GM18499 (cell line): Measurements from ENCODE around the gene ZNF473.
A peak's percentile ranks its signal among the peaks of the same experiment; 100 is the strongest.

Source experiments
- ATAC-seq: cut with Tn5 transposase; IDR thresholded peaks from one replicate; pipeline ENCODE4 v1.9.1; 2021; ENCODE audit warnings: moderate number of reproducible peaks; ENCODE audit not compliant: insufficient read depth, unreplicated experiment

Gene ZNF473

DNA sequence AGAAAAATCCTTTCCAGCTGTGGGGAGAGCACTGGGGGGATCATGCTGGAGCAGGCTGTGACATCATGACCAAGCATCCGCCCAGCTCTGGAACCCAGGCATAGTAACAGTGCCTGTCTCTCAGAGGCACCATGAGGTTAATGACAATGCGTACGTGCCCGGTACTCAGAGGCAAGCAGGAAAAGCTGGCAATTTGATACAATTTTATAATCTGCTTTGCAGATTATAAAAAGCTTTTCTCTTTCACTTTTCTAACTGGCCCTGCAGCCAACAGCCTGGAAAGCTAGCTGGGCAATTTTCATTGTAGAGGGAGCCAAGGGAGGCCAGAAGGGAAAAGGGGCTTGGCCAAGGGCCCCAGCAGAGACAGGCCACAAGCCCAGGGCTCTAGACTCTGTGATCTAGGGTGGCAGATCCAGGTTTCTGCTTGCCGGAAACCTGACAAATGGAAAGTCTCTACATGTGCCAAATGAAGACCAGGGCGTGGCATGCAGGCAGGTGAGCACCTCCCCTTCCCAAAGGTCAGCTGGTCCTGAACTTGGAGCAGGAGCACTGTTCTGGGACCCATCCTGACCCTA, 23.3 kb upstream of the ZNF473 start:
- no peak for ATAC-seq

DNA sequence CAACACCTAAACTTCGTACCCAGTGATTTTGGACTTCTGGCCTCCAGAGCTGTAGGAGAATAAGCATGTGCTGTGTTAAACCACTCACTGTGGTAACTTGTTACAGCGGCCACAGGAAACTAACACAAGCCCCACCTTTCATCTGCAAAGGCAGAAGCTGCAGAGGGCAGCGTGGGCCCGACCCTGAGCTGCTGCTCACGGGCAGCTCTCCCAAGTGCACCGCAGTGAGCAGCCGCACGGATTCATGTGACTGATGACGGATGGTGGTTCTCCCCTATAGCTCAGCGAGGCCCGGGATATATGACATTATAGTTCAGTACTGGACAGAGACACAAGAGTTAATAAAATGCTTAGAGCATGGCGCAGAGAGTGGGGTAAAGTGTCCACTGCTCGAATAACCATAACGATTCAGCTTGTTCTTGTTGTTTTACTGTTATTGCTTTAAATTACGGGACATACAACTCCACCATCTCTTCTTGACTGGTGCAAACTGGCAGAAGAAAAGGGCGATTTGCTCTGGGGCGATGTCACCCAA, 22.5 kb upstream of the ZNF473 start:
- no peak for ATAC-seq

DNA sequence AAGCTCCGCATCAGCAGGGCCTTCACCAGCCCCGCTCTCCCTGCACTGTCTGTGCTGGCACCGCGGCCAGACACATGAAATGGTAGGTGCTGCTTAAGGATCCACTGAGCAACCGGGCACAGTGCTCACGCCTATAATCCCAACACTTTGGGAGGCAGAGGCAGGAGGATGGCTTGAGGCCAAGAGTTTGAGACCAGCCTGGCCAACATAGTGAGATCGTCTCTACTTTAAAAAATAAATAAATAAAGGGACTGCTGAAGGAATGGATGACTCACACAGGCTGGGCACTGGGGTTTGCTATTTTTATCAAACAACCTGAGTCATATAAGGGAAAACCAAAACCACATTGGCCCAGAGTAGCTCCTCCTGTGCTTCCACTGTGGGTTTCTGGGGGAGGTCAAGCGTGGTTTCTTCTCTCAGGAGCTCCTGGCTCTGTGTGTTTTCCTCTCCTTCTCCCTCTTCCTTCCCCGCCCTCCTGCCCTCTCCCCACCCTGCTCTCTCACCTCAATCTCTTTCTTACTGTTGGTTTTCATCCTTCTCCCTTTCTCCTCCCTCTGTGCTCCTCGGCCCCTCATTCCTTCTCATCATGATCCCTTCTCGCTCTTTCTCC, 21.9 kb upstream of the ZNF473 start:
- ATAC-seq, result no peak

DNA sequence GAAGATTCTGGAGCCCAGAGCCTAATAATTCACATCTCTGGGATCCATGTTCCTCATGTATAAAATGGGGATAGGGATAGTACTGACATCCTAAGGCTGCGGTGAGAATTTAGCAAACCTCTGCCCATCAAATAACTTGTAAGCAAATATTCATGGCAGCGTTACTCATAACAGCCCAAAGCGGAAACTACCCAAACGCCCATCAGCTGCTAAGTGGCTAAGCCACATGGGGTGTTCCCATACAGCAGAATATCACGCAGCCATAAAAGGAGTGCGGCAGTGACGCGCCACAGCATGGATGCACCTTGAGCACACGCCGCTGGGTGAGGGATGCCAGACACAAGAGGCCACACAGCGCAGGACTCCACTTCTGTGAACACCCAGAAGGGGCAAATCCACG, 20.4 kb upstream of the ZNF473 start:
- ATAC-seq, result no peak

DNA sequence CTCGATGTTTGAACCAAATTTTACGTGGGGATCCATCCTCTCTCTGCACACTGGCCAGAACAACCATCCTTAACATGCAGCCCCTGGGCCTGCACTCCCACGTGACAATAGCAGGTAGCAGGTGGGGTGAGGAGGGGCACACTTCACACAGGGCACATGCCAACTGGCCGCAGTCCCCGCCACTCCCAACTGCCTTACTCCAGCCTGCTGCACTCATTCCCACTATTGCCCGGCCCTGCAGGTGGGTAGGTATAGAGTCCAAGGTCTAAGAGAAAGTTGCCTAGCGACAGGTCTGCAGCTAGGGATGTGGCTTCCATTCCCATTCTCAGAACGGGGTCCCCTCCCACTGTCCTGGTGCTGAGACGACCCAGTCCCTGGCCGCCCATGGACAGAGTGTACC, 18.6 kb upstream of the ZNF473 start:
- no peak for ATAC-seq

DNA sequence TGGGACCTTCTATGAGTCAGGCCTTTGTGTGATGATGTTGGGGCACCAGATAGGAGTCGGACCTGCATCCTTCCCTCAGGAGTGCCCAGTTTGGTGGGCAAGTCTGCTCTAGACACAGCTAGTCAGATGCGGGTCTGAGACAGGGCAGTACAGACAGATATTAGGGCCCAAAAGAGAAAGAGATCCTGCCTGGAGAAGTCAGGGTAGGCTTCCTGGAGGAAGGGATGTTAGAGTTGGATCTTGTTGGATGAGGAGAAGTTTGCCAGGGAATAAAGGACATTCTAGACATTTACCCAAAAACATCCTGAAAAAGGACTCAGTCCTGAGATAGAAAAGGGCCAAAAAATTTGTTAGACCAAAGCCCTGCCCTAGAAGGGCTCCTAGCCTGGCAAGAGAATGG, 17.9 kb upstream of the ZNF473 start:
- ATAC-seq, result no peak

DNA sequence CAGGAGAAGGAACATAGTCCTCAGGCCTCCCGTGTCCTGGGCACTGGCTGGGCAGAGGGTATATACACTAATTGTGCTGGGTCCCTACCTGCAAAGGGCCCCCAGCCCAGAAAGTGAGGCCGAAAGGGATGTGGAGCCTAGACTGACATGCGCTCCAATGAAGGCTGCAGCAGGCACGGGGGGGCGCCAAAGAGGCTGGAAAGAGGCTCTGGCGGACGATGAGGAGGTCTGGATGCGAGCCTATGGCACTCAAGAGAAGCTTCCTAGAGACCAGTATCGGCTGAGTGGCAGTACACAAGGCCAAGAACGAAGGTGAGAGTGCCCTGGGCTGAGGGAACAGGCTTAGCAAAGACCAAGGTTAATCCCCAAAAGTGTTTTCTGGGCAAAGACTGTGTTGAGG, 17.3 kb upstream of the ZNF473 start:
- no peak for ATAC-seq

DNA sequence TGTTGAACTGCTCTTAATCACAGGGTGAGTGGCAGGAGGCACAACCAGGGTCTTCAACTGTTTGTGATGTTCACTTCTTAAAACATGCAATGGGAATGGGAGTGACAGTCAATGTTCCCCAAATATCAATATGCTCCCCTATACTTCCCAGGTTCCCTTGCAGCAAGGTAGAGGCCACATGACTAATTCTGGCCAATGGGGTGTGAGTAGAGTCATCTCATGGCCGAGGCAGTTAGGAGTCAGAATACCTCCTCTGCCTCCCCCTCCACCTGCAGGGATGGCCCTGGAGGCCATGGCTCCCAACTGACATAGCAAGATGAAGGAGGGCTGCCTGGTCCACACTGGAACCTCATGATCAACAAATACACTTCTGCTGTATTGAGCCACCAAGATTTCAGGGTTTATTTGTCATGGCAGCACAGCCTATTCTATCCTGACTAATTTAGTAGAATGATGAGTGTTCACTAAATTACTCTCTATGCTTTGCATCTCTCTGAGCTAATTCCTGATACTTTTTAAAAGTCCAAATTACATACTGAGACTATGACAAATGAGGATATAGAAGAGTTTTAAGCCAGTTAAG, 9.5 kb upstream of the ZNF473 start:
- no peak for ATAC-seq

DNA sequence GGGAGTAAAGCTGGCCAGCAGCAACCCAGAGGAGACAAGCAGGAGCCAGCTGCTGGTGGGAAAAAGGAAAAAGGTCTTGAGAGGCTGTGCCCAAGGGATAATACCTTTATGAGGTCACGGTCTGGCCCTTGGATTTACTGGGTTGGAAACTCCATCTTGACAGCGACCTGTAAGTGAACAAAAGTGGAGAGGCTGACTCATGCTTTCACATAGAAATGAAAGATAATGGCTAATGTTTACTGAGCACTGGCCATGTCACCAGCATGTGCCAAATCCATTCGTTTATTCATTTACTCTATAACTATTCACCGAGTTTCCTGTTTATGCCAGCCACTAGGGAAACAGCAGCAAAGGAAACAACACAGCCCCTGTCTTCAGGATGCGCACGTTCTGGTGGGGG, 5.3 kb upstream of the ZNF473 start:
- ATAC-seq, result no peak

DNA sequence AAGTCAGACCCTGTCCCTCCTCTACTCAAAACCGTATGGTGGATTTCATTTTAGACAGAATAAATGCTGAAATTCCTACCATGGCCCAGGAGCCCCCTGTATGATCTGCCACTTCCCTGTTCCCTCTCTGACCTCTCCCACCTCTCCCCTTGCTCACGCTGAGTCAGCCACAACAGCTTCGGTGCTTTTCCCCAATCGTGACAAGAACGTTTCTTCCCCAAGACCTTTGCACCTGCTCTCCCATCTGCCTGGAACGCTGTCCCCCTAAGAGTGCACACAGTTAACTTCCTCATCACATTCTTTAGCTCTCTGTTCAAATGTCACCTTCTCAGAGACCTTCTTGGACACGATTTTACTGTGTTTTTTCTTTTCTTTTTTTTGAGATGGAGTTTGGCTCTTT, 3.0 kb upstream of the ZNF473 start:
- ATAC-seq, result no peak

DNA sequence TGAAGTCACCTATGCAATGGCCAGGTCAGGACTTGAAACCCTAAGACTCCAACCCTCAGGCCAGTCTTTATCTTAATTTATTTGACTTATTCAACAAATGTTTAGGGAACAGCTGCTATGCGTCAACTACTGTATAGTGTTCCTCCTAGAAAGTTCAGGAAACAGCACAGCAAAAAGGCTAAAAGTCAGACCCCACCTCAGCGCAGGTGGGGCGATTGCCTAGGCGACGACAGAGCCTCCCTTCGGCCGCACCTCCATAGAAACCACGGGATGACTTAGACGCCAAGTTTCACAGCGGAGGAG, 1.1 kb upstream of the ZNF473 start:
- ATAC-seq, result no peak

DNA sequence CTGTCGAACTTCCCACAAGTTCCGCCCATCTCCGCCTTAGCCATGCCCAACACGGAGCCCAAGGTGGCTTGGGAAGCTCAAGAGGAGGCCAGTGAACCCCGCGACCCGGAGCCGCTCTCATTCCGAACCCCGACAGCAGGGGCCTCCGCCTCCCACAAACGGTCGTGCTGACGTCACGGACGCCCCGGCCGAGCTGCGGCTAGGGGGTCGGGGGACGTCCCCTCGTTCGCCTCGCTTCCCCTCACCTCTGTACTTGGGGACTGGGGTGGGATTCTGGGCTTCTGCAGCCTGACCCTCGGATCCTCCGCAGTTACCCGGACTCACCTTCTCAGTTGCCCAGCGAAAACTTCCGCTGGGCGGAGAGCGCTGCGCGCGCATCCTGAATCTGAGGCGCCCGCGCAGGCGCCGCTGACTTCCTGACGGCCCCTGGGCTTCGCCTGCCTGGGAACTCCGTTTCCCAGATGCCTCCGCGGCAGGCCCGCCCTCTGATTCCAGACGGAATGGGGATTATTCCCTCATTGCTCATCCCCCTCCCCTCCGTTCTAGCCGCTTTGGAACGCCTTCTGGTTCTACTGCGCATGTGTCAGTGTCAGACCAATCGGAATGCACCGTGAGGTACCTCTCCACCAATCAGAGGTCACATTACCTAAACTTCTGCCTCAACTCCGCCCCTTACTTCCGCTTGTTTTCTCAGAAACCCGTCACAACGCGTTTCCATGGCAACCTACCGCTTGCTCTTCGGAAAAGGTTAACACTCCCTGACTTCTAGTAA, 597 bp upstream of the ZNF473 start, which contains the start of gene VRK3:
Gene VRK3, minus strand, starts transcription at position 351 of the 772 bp plus-strand sequence. CDS start 9,210 bp downstream, outside the sequence.
- ATAC-seq, result peak; percentile 58

DNA sequence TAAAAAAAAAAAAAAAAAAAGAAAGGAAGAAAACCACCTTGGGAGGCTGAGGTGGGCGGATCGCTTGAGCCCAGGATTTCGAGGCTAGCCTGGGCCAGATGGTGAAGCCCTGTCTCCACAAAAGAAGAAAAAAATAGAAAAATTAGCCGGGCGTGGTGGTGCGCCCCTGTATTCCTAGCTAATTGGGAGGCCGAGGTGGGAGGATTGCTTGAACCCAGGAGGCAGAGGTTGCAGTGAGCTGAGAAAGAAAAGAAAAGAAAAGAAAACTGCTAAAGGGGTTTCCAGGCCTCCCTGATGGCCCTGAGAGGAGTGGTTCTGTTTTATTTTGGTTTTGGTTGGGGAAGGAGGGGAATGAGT, 723 bp downstream of the ZNF473 start:
- ATAC-seq, result no peak

DNA sequence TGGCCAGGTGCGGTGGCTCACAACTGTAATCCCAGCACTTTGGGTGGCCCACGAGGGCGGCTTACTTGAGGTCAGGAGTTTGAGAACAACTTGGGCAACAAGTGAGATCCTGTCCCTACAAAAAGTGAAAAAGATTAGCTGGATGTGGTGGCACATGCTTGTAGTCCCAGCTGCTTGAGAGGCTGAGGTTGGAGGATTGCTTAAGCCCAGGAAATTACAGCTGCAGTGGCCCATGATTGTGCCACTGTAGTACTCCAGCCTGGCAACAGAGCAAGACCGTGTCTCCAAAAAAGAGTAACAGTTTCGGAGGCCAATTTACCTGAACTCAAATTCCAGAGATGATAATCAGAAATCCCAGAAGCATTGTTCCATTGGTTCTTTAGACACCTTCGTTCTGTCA, 4.4 kb downstream of the ZNF473 start:
- no peak for ATAC-seq

DNA sequence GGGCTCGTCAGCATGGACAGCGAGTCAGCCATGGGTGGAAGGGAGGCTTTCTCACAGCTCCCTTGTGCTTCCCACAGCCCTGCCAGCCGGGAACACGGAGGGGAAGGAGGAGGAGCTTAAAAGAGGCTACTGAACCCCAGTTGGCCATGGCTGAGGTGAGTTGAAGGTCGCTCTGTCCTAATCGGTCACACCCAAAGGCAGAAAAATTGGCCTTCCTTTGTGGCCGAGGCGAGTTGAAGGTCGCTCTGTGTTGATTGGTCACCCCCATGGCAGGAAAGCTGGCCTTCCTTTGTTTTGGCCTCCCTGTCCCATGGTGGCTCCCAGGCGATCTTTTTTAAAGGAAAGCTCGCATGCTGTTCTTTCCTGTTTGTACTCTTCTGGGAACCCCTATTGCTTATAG, 5.1 kb downstream of the ZNF473 start:
- ATAC-seq, result no peak

DNA sequence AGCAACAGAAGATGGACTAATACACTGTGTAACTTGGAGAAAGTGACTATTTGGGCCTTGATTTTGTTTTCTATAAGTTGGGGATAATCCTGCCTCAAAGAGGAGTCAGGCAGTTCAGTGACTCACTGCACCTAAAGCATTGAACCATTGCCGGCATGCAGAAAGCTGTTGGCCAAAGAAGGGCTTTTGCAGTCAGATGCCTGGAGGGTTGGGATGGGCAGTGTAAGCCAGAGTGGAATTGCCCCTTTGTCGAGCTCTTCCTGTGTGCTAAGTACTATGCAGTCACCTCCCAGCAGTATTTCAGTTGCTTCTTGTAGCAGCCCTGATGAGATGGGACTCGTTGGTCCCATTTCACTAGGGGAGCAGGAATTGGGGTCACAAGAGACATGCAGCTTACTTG, 11.1 kb downstream of the ZNF473 start:
- no peak for ATAC-seq

DNA sequence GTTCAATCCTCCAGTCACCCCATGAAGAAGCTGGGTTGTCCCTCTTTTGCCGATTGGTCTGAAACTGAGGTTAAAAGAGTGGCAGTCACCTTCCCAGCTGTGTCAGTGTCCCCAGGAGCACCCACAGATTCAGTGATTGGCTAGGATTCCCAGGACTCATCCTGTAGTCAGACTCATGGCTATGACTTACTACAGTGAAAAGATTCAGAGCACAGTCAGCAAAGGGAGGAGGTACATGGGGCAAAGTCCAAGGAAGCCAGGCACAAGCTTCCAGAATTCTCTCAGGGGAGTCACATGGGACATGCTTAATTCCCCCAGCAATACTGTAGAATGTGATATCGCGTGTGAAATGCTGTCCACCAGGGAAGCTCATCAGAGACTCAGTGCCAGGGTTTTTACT, 14.2 kb downstream of the ZNF473 start:
- no peak for ATAC-seq

DNA sequence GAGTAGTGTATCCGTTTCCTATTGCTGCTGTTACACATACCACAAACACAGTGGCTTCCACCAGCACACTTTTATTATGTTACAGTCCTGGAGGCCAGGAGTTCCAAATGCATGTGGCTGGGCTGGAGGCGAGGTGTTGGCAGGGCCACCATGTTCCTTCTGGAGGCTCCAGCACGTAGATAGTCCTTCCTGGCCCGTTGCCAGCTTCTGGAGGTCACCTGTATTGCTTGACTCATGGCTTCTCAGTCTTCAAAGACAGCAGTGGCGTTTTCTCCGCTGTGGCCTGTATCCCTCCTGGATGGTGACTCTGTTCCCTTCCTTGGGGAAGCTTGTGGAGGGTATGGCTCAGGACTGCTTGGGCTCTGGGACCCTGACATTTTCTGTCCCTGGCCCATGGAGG, 15.2 kb downstream of the ZNF473 start:
- no peak for ATAC-seq

DNA sequence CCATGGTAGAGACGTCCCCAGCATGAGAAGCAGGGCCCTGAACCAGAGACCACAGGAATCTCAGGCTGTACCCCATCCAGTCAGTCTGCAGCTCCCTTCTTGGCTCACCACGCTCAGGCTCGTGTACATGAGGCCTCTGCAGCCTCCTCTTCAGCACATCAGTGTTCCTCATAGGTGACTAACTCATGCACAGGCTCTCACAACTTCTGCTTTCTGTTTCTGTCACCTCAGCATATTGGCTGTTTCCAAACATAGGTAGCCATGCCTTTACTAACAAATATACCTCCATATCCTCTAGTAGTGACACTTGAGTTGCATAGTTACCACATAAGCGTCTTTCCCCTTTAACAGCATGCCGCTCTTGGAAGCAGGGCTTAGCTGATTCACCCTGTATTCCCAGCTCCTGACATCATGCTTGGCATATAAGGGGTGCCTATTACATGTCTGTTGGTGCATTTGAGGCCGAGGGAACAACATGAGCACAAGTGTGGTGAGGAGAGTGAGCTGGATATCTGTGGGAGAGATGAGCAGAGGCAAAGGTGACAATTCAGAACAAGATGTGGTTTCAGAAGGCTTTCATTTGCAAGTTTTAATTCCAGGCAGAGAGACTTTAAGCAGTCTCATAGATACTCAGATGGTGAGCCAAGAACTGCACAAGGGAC, 16.7 kb downstream of the ZNF473 start:
- no peak for ATAC-seq

DNA sequence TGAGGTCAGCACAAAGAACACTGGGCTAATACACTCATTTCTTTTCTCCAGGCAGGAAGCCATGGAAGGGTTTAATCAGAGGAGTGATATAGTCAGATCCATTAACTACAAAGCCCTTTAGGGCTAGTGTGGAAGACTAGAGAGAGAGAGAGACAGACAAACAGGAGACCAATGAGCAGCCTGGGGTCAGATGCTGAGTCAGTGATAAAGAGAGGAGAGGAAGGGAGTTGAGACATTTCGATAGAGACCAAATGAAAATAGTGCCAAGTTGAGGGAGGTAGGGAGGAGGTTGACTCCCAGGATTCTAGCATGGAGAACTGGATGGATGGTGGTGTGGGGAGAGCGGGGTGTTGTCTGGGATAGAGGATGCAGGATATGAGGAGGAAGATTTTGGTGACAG, 18.2 kb downstream of the ZNF473 start:
- ATAC-seq, result no peak

DNA sequence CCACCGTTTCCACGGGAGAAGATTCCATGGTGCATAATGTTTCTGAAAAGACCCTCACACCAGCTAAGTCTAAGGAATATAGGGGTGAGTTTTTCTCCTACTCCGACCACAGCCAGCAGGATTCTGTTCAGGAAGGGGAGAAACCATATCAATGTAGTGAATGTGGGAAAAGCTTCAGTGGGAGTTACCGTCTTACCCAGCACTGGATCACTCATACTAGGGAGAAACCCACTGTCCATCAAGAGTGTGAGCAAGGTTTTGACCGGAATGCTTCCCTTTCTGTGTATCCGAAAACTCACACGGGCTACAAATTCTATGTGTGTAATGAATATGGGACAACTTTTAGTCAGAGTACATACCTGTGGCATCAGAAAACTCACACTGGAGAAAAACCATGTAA, 19.1 kb downstream of the ZNF473 start:
- ATAC-seq, result no peak
